Measurements from ENCODE around the gene SC5D. TPM values are rescaled to one million over a fixed set of nuclear protein-coding genes. Genes with fewer than 3 reads are reported as not detected.

The SC5D gene
- total RNA-seq, 1 experiment from 2014 or later = 79.2 TPM

GRCh38 chr11:121265586-121265985 is 27.0 kb upstream of the SC5D start:
- no peak for TF ChIP-seq ZNF423 (CRISPR knock-in tag; IDR thresholded peaks at IDR 0.05)
- TF ChIP-seq SOX15 (CRISPR knock-in tag; IDR thresholded peaks at IDR 0.05) = no peak
- TF ChIP-seq, protein P1, sequence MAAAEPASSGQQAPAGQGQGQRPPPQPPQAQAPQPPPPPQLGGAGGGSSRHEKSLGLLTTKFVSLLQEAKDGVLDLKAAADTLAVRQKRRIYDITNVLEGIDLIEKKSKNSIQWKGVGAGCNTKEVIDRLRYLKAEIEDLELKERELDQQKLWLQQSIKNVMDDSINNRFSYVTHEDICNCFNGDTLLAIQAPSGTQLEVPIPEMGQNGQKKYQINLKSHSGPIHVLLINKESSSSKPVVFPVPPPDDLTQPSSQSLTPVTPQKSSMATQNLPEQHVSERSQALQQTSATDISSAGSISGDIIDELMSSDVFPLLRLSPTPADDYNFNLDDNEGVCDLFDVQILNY (CRISPR knock-in tag; IDR thresholded peaks at IDR 0.05) = no peak
- no peak for TF ChIP-seq IRF1 (CRISPR knock-in tag; IDR thresholded peaks at IDR 0.05)
- no peak for TF ChIP-seq JUN (CRISPR knock-in tag; IDR thresholded peaks at IDR 0.05)
- no peak for TF ChIP-seq USF1 (CRISPR knock-in tag; IDR thresholded peaks at IDR 0.05)
- no peak for TF ChIP-seq NR3C1 (CRISPR knock-in tag; conservative IDR thresholded peaks at IDR 0.05; ENCODE audit: low read depth)
- no peak for TF ChIP-seq CBFB (CRISPR knock-in tag; IDR thresholded peaks at IDR 0.05; ENCODE audit: low read depth)
- TF ChIP-seq TCF7 (CRISPR knock-in tag; IDR thresholded peaks at IDR 0.05; ENCODE audit: low read depth) = no peak
- no peak for TF ChIP-seq GTF2I (CRISPR knock-in tag; conservative IDR thresholded peaks at IDR 0.05)
- TF ChIP-seq, protein P2, sequence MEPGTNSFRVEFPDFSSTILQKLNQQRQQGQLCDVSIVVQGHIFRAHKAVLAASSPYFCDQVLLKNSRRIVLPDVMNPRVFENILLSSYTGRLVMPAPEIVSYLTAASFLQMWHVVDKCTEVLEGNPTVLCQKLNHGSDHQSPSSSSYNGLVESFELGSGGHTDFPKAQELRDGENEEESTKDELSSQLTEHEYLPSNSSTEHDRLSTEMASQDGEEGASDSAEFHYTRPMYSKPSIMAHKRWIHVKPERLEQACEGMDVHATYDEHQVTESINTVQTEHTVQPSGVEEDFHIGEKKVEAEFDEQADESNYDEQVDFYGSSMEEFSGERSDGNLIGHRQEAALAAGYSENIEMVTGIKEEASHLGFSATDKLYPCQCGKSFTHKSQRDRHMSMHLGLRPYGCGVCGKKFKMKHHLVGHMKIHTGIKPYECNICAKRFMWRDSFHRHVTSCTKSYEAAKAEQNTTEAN (CRISPR knock-in tag; IDR thresholded peaks at IDR 0.05) = no peak
- TF ChIP-seq NR2C2 (CRISPR knock-in tag; IDR thresholded peaks at IDR 0.05) = no peak
- TF ChIP-seq ZNF121 (CRISPR knock-in tag; IDR thresholded peaks at IDR 0.05) = no peak
- no peak for TF ChIP-seq GRHL2 (CRISPR knock-in tag; IDR thresholded peaks at IDR 0.05; ENCODE audit: insufficient replicate concordance, severe bottlenecking)
- TF ChIP-seq ATF2 (CRISPR knock-in tag; IDR thresholded peaks at IDR 0.05; ENCODE audit: borderline replicate concordance, low read depth) = no peak
- TF ChIP-seq, protein P3, sequence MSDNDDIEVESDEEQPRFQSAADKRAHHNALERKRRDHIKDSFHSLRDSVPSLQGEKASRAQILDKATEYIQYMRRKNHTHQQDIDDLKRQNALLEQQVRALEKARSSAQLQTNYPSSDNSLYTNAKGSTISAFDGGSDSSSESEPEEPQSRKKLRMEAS (CRISPR knock-in tag; IDR thresholded peaks at IDR 0.05) = no peak
- TF ChIP-seq ZNF425 (CRISPR knock-in tag; conservative IDR thresholded peaks at IDR 0.05) = no peak
- no peak for TF ChIP-seq ZBTB21 (CRISPR knock-in tag; IDR thresholded peaks at IDR 0.05; ENCODE audit: borderline replicate concordance)
- ChIA-PET CTCF (interaction anchor here (1.4 kb wide), 1 partner anchor 10 kb away, joined by 3 read pairs; no protein-coding TSS in a partner anchor), POLR2A (no interaction called here)
- Mint-ChIP-seq H3K4me1 (peaks cover 15% of the 10 kb centered on the region), H3K36me3 (peaks cover 23% of the 10 kb centered on the region), H3K27ac (no peak overlapping the region), H3K4me3 (no peak overlapping the region), H3K27me3 (ENCODE audit: low read depth) (peaks cover 10% of the 10 kb centered on the region), H3K9me3 (peaks cover 43% of the 10 kb centered on the region)
- ATAC-seq (peak; percentile 80), DNase-seq (ENCODE audit: low spot score) (no peak)

GRCh38 chr11:121268581-121268980 is 24.0 kb upstream of the SC5D start:
- POLR2A ChIA-PET = no interaction called here
- peaks cover 20% of the 10 kb centered on the region for H3K9me3 Mint-ChIP-seq
- peaks cover 14% of the 10 kb centered on the region for H3K36me3 Mint-ChIP-seq
- H3K4me3 Mint-ChIP-seq = no peak overlapping the region
- peaks cover 15% of the 10 kb centered on the region for H3K4me1 Mint-ChIP-seq
- ATAC-seq (no peak), DNase-seq (ENCODE audit: low spot score) (no peak)
- TF ChIP-seq FOXJ3 (CRISPR knock-in tag; IDR thresholded peaks at IDR 0.05; ENCODE audit: borderline replicate concordance) (no peak), ZNF396 (CRISPR knock-in tag; IDR thresholded peaks at IDR 0.05; ENCODE audit: borderline replicate concordance) (no peak)
- H3K27ac Mint-ChIP-seq = no peak overlapping the region
- peaks cover 4% of the 10 kb centered on the region for H3K27me3 Mint-ChIP-seq (ENCODE audit: low read depth)
- CTCF ChIA-PET = interaction anchor here (0.6 kb wide), 1 partner anchor 19 kb away, joined by 3 read pairs; no protein-coding TSS in a partner anchor
